WTC11 (cell line): ENCODE measurements around the gene PALD1.

ENCODE experiments used
- IRF2 ChIP-seq: sonication (generic); formaldehyde crosslinking; IDR thresholded peaks from 2 replicates; pipeline ENCODE4 v1.8.0; 2022; ENCODE audit warnings: low read depth, missing genetic modification reagents, borderline replicate concordance
- JUN ChIP-seq: sonication (generic); formaldehyde crosslinking; IDR thresholded peaks from 2 replicates; pipeline ENCODE4 v1.8.0; 2023; ENCODE audit warnings: mild to moderate bottlenecking, missing genetic modification reagents
- KAT7 ChIP-seq: sonication (generic); formaldehyde crosslinking; IDR thresholded peaks from 2 replicates; pipeline ENCODE4 v1.8.1; 2023; ENCODE audit warnings: missing genetic modification reagents, mild to moderate bottlenecking, borderline replicate concordance
- TEAD4 ChIP-seq: sonication (generic); formaldehyde crosslinking; IDR thresholded peaks from 2 replicates; pipeline ENCODE4 v1.8.0; 2022; ENCODE audit warnings: mild to moderate bottlenecking, missing genetic modification reagents
- TP53 ChIP-seq: sonication (generic); formaldehyde crosslinking; IDR thresholded peaks from 2 replicates; pipeline ENCODE4 v1.8.1; 2023; ENCODE audit warnings: mild to moderate bottlenecking, missing genetic modification reagents
- ZNF138 ChIP-seq: sonication (generic); formaldehyde crosslinking; conservative IDR thresholded peaks from 2 replicates; pipeline ENCODE4 v1.8.1; 2022; ENCODE audit warnings: mild to moderate bottlenecking, moderate library complexity, missing genetic modification reagents
- TF ChIP-seq, protein P1 (sequence below): fragments of 200-600 bp; IDR thresholded peaks from 2 replicates; pipeline ENCODE4 v1.8.0; 2022; ENCODE audit warnings: antibody characterized with exemption
- TF ChIP-seq, protein P2 (sequence below): sonication (generic); formaldehyde crosslinking; IDR thresholded peaks from 2 replicates; pipeline ENCODE4 v1.8.0; 2022; ENCODE audit warnings: mild to moderate bottlenecking, missing genetic modification reagents
- TF ChIP-seq, protein P3 (sequence below): sonication (generic); formaldehyde crosslinking; IDR thresholded peaks from 2 replicates; pipeline ENCODE4 v1.8.0; 2022; ENCODE audit warnings: mild to moderate bottlenecking, missing genetic modification reagents
- TF ChIP-seq, protein P4 (sequence below): sonication (generic); formaldehyde crosslinking; IDR thresholded peaks from 2 replicates; pipeline ENCODE4 v1.8.1; 2023; ENCODE audit warnings: mild to moderate bottlenecking, missing genetic modification reagents
- TF ChIP-seq, protein P5 (sequence below): sonication (generic); formaldehyde crosslinking; IDR thresholded peaks from 2 replicates; pipeline ENCODE4 v1.8.1; 2022; ENCODE audit warnings: missing genetic modification reagents, borderline replicate concordance

DNA sequence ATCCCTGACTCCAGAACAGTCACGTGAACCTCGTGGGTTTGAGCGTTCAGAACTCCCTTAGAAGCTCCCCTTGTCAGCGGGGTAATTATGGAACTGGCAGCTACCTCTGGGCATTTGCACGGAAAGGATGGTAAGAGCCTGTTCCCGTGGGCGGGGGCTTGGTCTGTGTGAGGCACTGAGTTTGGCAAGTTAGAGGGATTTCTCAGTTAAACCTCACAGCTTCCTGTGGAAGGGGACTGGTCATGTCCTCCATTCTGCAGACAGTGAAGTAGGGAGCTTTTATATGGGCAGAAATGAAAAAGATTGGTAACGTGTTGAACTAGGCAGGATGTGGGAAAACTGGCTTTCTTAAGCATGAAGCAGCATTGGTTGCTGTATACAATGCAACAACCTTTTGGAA is 16.0 kb downstream of the PALD1 start:
- TF ChIP-seq, protein P1, sequence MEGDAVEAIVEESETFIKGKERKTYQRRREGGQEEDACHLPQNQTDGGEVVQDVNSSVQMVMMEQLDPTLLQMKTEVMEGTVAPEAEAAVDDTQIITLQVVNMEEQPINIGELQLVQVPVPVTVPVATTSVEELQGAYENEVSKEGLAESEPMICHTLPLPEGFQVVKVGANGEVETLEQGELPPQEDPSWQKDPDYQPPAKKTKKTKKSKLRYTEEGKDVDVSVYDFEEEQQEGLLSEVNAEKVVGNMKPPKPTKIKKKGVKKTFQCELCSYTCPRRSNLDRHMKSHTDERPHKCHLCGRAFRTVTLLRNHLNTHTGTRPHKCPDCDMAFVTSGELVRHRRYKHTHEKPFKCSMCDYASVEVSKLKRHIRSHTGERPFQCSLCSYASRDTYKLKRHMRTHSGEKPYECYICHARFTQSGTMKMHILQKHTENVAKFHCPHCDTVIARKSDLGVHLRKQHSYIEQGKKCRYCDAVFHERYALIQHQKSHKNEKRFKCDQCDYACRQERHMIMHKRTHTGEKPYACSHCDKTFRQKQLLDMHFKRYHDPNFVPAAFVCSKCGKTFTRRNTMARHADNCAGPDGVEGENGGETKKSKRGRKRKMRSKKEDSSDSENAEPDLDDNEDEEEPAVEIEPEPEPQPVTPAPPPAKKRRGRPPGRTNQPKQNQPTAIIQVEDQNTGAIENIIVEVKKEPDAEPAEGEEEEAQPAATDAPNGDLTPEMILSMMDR = no peak
- TF ChIP-seq TP53 (no peak), ZNF138 (CRISPR knock-in tag) (no peak), TEAD4 (CRISPR knock-in tag) (no peak), KAT7 (CRISPR knock-in tag) (no peak), IRF2 (CRISPR knock-in tag) (no peak), JUN (CRISPR knock-in tag) (no peak)
- TF ChIP-seq, protein P2, sequence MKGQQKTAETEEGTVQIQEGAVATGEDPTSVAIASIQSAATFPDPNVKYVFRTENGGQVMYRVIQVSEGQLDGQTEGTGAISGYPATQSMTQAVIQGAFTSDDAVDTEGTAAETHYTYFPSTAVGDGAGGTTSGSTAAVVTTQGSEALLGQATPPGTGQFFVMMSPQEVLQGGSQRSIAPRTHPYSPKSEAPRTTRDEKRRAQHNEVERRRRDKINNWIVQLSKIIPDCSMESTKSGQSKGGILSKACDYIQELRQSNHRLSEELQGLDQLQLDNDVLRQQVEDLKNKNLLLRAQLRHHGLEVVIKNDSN = no peak
- TF ChIP-seq, protein P3, sequence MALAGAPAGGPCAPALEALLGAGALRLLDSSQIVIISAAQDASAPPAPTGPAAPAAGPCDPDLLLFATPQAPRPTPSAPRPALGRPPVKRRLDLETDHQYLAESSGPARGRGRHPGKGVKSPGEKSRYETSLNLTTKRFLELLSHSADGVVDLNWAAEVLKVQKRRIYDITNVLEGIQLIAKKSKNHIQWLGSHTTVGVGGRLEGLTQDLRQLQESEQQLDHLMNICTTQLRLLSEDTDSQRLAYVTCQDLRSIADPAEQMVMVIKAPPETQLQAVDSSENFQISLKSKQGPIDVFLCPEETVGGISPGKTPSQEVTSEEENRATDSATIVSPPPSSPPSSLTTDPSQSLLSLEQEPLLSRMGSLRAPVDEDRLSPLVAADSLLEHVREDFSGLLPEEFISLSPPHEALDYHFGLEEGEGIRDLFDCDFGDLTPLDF (CRISPR knock-in tag) = no peak
- TF ChIP-seq, protein P4, sequence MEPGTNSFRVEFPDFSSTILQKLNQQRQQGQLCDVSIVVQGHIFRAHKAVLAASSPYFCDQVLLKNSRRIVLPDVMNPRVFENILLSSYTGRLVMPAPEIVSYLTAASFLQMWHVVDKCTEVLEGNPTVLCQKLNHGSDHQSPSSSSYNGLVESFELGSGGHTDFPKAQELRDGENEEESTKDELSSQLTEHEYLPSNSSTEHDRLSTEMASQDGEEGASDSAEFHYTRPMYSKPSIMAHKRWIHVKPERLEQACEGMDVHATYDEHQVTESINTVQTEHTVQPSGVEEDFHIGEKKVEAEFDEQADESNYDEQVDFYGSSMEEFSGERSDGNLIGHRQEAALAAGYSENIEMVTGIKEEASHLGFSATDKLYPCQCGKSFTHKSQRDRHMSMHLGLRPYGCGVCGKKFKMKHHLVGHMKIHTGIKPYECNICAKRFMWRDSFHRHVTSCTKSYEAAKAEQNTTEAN = no peak
- TF ChIP-seq, protein P5, sequence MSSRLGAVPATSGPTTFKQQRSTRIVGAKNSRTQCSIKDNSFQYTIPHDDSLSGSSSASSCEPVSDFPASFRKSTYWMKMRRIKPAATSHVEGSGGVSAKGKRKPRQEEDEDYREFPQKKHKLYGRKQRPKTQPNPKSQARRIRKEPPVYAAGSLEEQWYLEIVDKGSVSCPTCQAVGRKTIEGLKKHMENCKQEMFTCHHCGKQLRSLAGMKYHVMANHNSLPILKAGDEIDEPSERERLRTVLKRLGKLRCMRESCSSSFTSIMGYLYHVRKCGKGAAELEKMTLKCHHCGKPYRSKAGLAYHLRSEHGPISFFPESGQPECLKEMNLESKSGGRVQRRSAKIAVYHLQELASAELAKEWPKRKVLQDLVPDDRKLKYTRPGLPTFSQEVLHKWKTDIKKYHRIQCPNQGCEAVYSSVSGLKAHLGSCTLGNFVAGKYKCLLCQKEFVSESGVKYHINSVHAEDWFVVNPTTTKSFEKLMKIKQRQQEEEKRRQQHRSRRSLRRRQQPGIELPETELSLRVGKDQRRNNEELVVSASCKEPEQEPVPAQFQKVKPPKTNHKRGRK (CRISPR knock-in tag) = no peak
